Psoas muscle (tissue), 8 donors: ENCODE results near the gene KRT84. TPM values are rescaled to one million over a fixed set of nuclear protein-coding genes. Genes with fewer than 3 reads are reported as not detected.

Experiments used
- ATAC-seq, 4 donors: fragments of 200-7000 bp; cut with Tn5 transposase; one replicate each; pipeline ENCODE4 v1.9.1; 2020; ENCODE audit warnings: moderate library complexity in 3 of 4, mild to moderate bottlenecking in 2 of 4
- DNase-seq, 2 donors: peaks; one replicate each; pipeline ENCODE4 v3.0.0-alpha.2; 2020
- H3K27ac ChIP-seq: fragments of 200-600 bp; one replicate; pipeline ENCODE4 v1.8.0; 2022
- H3K27me3 ChIP-seq, 3 donors: fragments of 200-600 bp in 1 of 3; one replicate each; pipeline versions ENCODE4 v1.6.1 to v1.8.0; 2013 to 2022; ENCODE audit warnings: low read length in 2 of 3, mild to moderate bottlenecking in 2 of 3, moderate library complexity in 1 of 3; ENCODE audit not compliant: insufficient read depth in 3 of 3
- H3K36me3 ChIP-seq, 2 donors: fragments of 200-600 bp in 1 of 2; one replicate each; pipeline versions ENCODE4 v1.6.1 to v1.8.0; 2013 to 2022; ENCODE audit warnings: low read depth in 1 of 2, mild to moderate bottlenecking in 1 of 2, moderate library complexity in 1 of 2; ENCODE audit not compliant: insufficient read depth in 1 of 2
- H3K4me1 ChIP-seq: fragments of 200-600 bp; one replicate; pipeline ENCODE4 v1.8.0; 2022
- H3K4me3 ChIP-seq: fragments of 200-600 bp; one replicate; pipeline ENCODE4 v1.8.0; 2022; ENCODE audit warnings: mild to moderate bottlenecking
- H3K9me3 ChIP-seq: fragments of 200-600 bp; one replicate; pipeline ENCODE4 v1.8.0; 2022
- CTCF ChIP-seq: fragments of 200-600 bp; IDR thresholded peaks from one replicate; pipeline ENCODE4 v1.8.0; 2022; ENCODE audit warnings: antibody characterized with exemption
- WGBS, 3 donors: extraction: QIAGEN DNeasy Blood & Tissue Kit; methylation state at CpG; one replicate each; pipeline versions ENCODE4 v1.1.6 to v1.1.7; 2013; 5-methylcytosine and 5-hydroxymethylcytosine counted together
- intact Hi-C, 2 donors: fragments of 100-400 bp; cut with DNase I; formaldehyde crosslinking; loops; one replicate each; pipeline versions ENCODE4 v1.11.0 to v1.14.2; 2022
- polyA plus RNA-seq, 3 donors: library from polyadenylated mRNA; stranded (reverse); fragments of 200-250 nt; gene quantifications; one replicate each; pipeline ENCODE4 v1.2.3, GENCODE V29; 2013
- total RNA-seq, 4 donors: library from RNA; stranded (reverse); fragmentation: NEBNext Ultra II Directional in 2 of 4; extraction: Animal tissue kit (Norgen Biotek cat#: 25700) in 2 of 4; gene quantifications; one replicate each; pipeline versions ENCODE4 v1.2.1 to v1.2.4, GENCODE V29; 2021 to 2023
- donor health status: healthy with polysubstance abuse.
- donor health status: DM: no; HTN: no; CAD: no; lungs with moderate emphysema.
- donor health status: Bipolar disorder and iron deficiency.
- donor health status: healthy.
- donor health status: DM: yes; HTN: yes; CAD: no.
- donor health status: DM: no; HTN: no; CAD: no.
- donor health status: DM: no; HTN: no; CAD: no.
- donor health status: DM: yes; HTN: yes; CAD: no.

KRT84 gene
- total and polyA plus RNA-seq, 7 donors: not detected

GRCh38 chr12:52361553-52361952 is 23.9 kb downstream of the KRT84 start:
- no peak for TF ChIP-seq CTCF
- intact Hi-C loops: no loop called here
- DNase-seq (no peak), ATAC-seq (no peak)
- Histone ChIP-seq H3K27me3 (peaks cover 0 to 14% (median 0%) of the 10 kb centered on the region in 3 donors), H3K4me3 (no peak overlapping the region), H3K27ac (no peak overlapping the region), H3K36me3 (no peaks in the 10 kb centered on the region), H3K4me1 (no peaks in the 10 kb centered on the region), H3K9me3 (no peaks in the 10 kb centered on the region)
- 82 to 100% (median 98%) methylated on average over 1 of the region's 1 CpG for WGBS, 3 donors

- H3K4me3 ChIP-seq: no peak overlapping the region
- no peaks in the 10 kb centered on the region for H3K36me3 ChIP-seq
- TF ChIP-seq CTCF: no peak
- WGBS, 3 donors: 34 to 57% (median 45%) methylated on average over 13 of the region's 13 CpGs
- H3K27me3 ChIP-seq: peaks cover 0 to 21% (median 2%) of the 10 kb centered on the region in 3 donors
- intact Hi-C loops: no loop called here
- H3K4me1 ChIP-seq: no peaks in the 10 kb centered on the region
- no peak overlapping the region for H3K27ac ChIP-seq
- DNase-seq: no peak
- H3K9me3 ChIP-seq: no peaks in the 10 kb centered on the region
- ATAC-seq: peak in 1 of 4 donors; percentile 37
Observed at GRCh38 chr12:52360663-52361271, 24.7 kb downstream of the KRT84 start.

- ATAC-seq (no peak), DNase-seq (no peak)
- H3K4me3 ChIP-seq: no peak overlapping the region
- no peak overlapping the region for H3K27ac ChIP-seq
- WGBS, 3 donors: 71 to 76% (median 75%) methylated on average over 7 of the region's 7 CpGs
- H3K9me3 ChIP-seq: no peaks in the 10 kb centered on the region
- H3K27me3 ChIP-seq: peaks cover 0 to 27% (median 4%) of the 10 kb centered on the region in 3 donors
- intact Hi-C loops: no loop called here
- no peaks in the 10 kb centered on the region for H3K4me1 ChIP-seq
- no peak for TF ChIP-seq CTCF
- no peaks in the 10 kb centered on the region for H3K36me3 ChIP-seq
Observed at GRCh38 chr12:52360106-52360662, 25.3 kb downstream of the KRT84 start.

GRCh38 chr12:52359621-52360061 is 25.8 kb downstream of the KRT84 start:
- DNase-seq (no peak), ATAC-seq (no peak)
- WGBS, 3 donors: 65 to 80% (median 72%) methylated on average over 5 of the region's 5 CpGs
- H3K4me3 ChIP-seq: no peak overlapping the region
- TF ChIP-seq CTCF: no peak
- peaks cover 0 to 29% (median 4%) of the 10 kb centered on the region in 3 donors for H3K27me3 ChIP-seq
- no peak overlapping the region for H3K27ac ChIP-seq
- H3K9me3 ChIP-seq: no peaks in the 10 kb centered on the region
- no peaks in the 10 kb centered on the region for H3K4me1 ChIP-seq
- intact Hi-C loops: no loop called here
- H3K36me3 ChIP-seq: no peaks in the 10 kb centered on the region
